Measurements from ENCODE around the gene SMYD3.

The SMYD3 gene

DNA sequence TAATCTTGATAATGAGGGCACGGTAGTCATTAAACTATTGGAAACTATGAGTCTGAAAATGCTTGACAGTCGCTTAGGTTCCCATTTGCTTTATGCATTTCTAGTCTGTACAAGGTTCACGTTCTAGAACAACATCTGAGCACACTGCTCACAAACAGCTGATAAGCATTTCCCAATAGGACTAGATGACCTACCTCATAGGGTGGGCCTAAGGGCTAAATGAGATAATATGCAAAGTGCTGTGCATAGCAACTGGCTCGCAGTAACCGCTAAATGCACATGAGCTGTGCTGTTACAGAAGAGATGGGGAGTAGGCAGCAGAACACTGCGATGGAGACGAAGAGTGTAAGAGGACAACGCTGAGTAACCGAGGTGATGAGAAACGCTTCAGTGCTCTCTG lies 628.0 kb downstream of the SMYD3 start:
- ChIA-PET CTCF (no interaction called here), POLR2A (no interaction called here)
- TF ChIP-seq SP1 (IDR thresholded peaks at IDR 0.05) (no peak), TARDBP (IDR thresholded peaks at IDR 0.05) (no peak), CTBP1 (IDR thresholded peaks at IDR 0.05; ENCODE audit: borderline replicate concordance) (no peak), SUZ12 (IDR thresholded peaks at IDR 0.05) (no peak)
- DNase-seq (ENCODE audit: extremely low spot score), result no peak

DNA sequence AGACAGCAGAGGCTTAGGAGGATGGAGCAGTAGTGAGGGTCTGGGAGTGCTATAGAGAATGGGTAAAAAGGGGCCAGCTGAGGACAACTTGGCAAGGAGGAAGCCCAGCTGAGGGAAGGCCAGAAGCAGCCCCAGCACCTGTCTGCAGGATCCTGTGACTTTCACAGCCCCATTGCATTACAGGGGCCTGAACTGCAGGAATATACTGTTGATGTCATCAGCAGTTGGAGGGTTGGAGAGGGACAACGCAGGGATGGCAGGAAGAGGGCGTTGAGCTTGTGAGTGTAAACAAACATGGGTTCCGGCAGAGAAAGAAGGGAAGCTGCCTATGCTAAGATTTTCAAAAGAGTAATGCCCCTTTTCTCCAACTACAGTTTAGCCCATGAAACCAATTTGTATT lies 628.5 kb downstream of the SMYD3 start:
- POLR2A ChIA-PET, result no interaction called here
- CTCF ChIA-PET, result no interaction called here
- no peak for DNase-seq (ENCODE audit: extremely low spot score)
- TF ChIP-seq HDGF (IDR thresholded peaks at IDR 0.05; ENCODE audit: borderline replicate concordance) (no peak), FOXK2 (IDR thresholded peaks at IDR 0.05) (no peak), CTBP1 (IDR thresholded peaks at IDR 0.05; ENCODE audit: borderline replicate concordance) (no peak), NFRKB (IDR thresholded peaks at IDR 0.05) (no peak), ELF4 (IDR thresholded peaks at IDR 0.05) (no peak), FOXA1 (IDR thresholded peaks at IDR 0.05) (no peak), ZNF384 (IDR thresholded peaks at IDR 0.05) (no peak), LEF1 (IDR thresholded peaks at IDR 0.05; ENCODE audit: borderline replicate concordance) (no peak), ARNT (IDR thresholded peaks at IDR 0.05) (no peak), FOXM1 (IDR thresholded peaks at IDR 0.05; ENCODE audit: borderline replicate concordance) (no peak), SUZ12 (IDR thresholded peaks at IDR 0.05) (no peak), L3MBTL2 (conservative IDR thresholded peaks at IDR 0.05) (no peak), SP1 (IDR thresholded peaks at IDR 0.05) (no peak), BHLHE40 (IDR thresholded peaks at IDR 0.05; ENCODE audit: borderline replicate concordance) (no peak), TARDBP (IDR thresholded peaks at IDR 0.05) (no peak)
- TF ChIP-seq, protein P1, sequence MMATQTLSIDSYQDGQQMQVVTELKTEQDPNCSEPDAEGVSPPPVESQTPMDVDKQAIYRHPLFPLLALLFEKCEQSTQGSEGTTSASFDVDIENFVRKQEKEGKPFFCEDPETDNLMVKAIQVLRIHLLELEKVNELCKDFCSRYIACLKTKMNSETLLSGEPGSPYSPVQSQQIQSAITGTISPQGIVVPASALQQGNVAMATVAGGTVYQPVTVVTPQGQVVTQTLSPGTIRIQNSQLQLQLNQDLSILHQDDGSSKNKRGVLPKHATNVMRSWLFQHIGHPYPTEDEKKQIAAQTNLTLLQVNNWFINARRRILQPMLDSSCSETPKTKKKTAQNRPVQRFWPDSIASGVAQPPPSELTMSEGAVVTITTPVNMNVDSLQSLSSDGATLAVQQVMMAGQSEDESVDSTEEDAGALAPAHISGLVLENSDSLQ (IDR thresholded peaks at IDR 0.05), result no peak

DNA sequence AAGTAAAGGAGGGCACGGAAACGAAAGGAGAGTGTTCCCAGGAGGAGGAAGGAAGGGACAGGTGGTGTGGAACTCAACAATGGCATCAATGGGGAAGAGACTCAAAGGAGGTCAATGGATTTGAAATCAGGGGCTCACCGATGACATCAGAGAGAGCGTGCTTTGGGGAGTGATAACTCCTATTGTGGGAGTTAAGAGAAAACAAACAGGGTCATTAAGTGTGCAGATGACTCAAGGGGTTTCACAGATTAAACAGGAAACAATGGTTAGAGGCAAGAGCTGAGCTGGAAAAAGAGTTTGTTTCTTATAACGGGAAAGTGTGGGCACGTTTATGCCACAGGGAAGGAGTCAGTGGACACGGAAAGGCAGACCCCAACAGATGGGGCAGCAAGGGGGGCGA lies 629.1 kb downstream of the SMYD3 start:
- POLR2A ChIA-PET, result no interaction called here
- CTCF ChIA-PET, result no interaction called here
- DNase-seq (ENCODE audit: extremely low spot score), result no peak
- TF ChIP-seq BHLHE40 (IDR thresholded peaks at IDR 0.05; ENCODE audit: borderline replicate concordance), result no peak
- TF ChIP-seq SUZ12 (IDR thresholded peaks at IDR 0.05), result no peak
- TF ChIP-seq SP1 (IDR thresholded peaks at IDR 0.05), result no peak
- TF ChIP-seq FOXM1 (IDR thresholded peaks at IDR 0.05; ENCODE audit: borderline replicate concordance), result no peak
- TF ChIP-seq ELF4 (IDR thresholded peaks at IDR 0.05), result no peak
- TF ChIP-seq NFRKB (IDR thresholded peaks at IDR 0.05), result no peak
- TF ChIP-seq TARDBP (IDR thresholded peaks at IDR 0.05), result no peak

DNA sequence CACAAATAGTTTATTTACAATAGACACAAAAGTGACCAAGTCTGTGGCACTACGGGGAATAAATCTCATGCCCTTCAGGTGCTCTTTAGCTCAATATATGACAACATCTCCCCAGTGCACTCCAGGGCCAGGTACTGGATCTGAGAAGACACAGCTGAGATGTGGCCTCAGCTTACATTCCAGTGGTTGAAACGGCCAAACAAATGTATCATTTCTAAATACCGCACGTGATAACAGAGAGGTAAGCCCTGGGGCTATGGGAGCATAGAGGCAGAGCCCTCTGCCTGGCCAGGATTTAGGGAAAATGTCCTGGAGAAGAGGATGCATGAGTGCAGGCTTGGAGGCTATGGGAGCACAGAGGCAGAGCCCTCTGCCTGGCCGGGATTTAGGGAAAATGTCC lies 630.5 kb downstream of the SMYD3 start:
- ChIA-PET POLR2A (no interaction called here), CTCF (no interaction called here)
- DNase-seq (ENCODE audit: extremely low spot score), result no peak
- TF ChIP-seq LEF1 (IDR thresholded peaks at IDR 0.05; ENCODE audit: borderline replicate concordance), result no peak
- no peak for TF ChIP-seq TARDBP (IDR thresholded peaks at IDR 0.05)
- TF ChIP-seq ZNF384 (IDR thresholded peaks at IDR 0.05), result no peak
- no peak for TF ChIP-seq CTBP1 (IDR thresholded peaks at IDR 0.05; ENCODE audit: borderline replicate concordance)
- TF ChIP-seq, protein P1 (IDR thresholded peaks at IDR 0.05), result no peak
- no peak for TF ChIP-seq HDGF (IDR thresholded peaks at IDR 0.05; ENCODE audit: borderline replicate concordance)
- no peak for TF ChIP-seq FOXK2 (IDR thresholded peaks at IDR 0.05)
- TF ChIP-seq BHLHE40 (IDR thresholded peaks at IDR 0.05; ENCODE audit: borderline replicate concordance), result no peak
- TF ChIP-seq NFRKB (IDR thresholded peaks at IDR 0.05), result no peak
- no peak for TF ChIP-seq FOXM1 (IDR thresholded peaks at IDR 0.05; ENCODE audit: borderline replicate concordance)

DNA sequence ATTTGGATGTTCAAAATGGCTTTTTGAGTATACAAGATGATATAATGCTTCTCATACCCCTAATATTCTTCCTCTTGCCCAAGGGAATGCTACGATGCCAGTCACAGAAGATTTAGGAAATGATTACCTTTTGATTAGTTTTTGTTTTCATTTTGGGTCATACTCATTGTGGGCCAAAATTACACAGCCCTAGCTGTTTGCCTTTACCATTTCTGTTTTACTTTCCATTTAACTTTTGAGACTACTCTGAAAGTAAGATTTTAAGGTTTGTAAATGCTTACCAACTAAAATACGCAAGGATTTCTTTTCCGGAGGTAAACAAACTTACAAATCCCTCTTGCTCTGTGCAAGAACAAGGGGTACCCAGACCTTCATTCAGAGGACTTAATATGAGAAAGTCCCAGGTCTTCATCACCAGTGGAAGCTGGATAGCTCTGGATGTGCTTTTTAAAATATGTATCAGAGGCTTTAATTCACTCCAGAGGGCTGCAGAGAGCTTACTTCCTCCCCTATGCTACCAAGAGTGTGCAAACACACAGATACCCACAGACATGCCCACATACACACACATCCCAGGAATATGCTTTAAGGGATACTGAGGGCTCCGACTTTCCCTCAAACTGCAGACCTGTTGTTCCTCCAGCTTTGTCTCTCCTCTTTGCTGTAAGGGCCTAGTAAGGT lies 631.4 kb downstream of the SMYD3 start:
- ChIA-PET POLR2A (no interaction called here), CTCF (no interaction called here)
- TF ChIP-seq LEF1 (IDR thresholded peaks at IDR 0.05; ENCODE audit: borderline replicate concordance) (no peak), ARNT (IDR thresholded peaks at IDR 0.05) (no peak), HDGF (IDR thresholded peaks at IDR 0.05; ENCODE audit: borderline replicate concordance) (no peak), BHLHE40 (IDR thresholded peaks at IDR 0.05; ENCODE audit: borderline replicate concordance) (no peak), NFRKB (IDR thresholded peaks at IDR 0.05) (no peak), SUZ12 (IDR thresholded peaks at IDR 0.05) (no peak), FOXA1 (IDR thresholded peaks at IDR 0.05) (no peak), L3MBTL2 (conservative IDR thresholded peaks at IDR 0.05) (no peak), FOXM1 (IDR thresholded peaks at IDR 0.05; ENCODE audit: borderline replicate concordance) (no peak), CTBP1 (IDR thresholded peaks at IDR 0.05; ENCODE audit: borderline replicate concordance) (no peak), ZNF384 (IDR thresholded peaks at IDR 0.05) (no peak), TARDBP (IDR thresholded peaks at IDR 0.05) (no peak), SP1 (IDR thresholded peaks at IDR 0.05) (no peak), ELF4 (IDR thresholded peaks at IDR 0.05) (no peak), FOXK2 (IDR thresholded peaks at IDR 0.05) (no peak)
- TF ChIP-seq, protein P1 (IDR thresholded peaks at IDR 0.05), result no peak
- no peak for DNase-seq (ENCODE audit: extremely low spot score)

DNA sequence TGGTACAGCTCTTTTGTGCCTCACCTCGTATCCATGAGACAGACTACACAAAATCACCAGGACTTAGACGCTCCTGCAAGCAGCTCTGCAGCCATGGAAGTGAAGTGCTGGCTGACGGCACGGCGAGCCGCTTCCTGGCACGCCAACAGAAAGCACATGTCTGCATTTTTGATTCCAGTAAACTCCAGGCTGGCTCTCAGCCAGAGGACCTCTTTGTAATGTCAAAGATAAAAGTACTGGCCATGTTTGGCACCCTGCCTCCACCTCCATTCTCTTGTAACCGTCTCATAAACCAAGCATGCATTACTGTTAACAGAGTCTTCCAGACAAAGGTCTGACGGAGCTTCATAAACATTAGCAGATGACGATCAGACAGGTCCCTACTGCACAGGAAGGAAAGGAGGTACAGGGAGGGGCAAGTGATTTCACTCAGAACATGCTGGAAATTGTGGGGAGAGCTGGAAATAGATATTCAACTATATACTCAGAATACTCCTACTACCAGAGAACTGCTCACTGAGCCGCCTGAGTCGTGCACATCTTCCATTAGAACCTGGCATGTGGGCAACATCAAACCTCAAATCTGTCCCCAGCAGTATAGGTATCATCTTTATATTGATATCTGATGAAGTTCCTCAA lies 632.0 kb downstream of the SMYD3 start:
- no peak for DNase-seq (ENCODE audit: extremely low spot score)

More for the DNA sequence above, 632.0 kb downstream of the SMYD3 start:
- ChIA-PET CTCF (interaction anchor here (0.7 kb wide), 1 partner anchor 656 kb away, joined by 3 read pairs; no protein-coding TSS in a partner anchor), POLR2A (no interaction called here)
- TF ChIP-seq ARNT (IDR thresholded peaks at IDR 0.05) (no peak), NFRKB (IDR thresholded peaks at IDR 0.05) (no peak), FOXM1 (IDR thresholded peaks at IDR 0.05; ENCODE audit: borderline replicate concordance) (no peak), SP1 (IDR thresholded peaks at IDR 0.05) (no peak), FOXK2 (IDR thresholded peaks at IDR 0.05) (no peak), FOXA1 (IDR thresholded peaks at IDR 0.05) (no peak), L3MBTL2 (conservative IDR thresholded peaks at IDR 0.05) (no peak), ZNF384 (IDR thresholded peaks at IDR 0.05) (no peak), TARDBP (IDR thresholded peaks at IDR 0.05) (no peak), HDGF (IDR thresholded peaks at IDR 0.05; ENCODE audit: borderline replicate concordance) (no peak), SUZ12 (IDR thresholded peaks at IDR 0.05) (no peak)

Data from HEK293T (cell line).